Measurements from ENCODE around the gene TMEM184C. TPM values are rescaled to one million over a fixed set of nuclear protein-coding genes. Genes with fewer than 3 reads are reported as not detected.

Gene TMEM184C
- total RNA-seq, 1 donor from 2014 or later, result 26.5 TPM

DNA sequence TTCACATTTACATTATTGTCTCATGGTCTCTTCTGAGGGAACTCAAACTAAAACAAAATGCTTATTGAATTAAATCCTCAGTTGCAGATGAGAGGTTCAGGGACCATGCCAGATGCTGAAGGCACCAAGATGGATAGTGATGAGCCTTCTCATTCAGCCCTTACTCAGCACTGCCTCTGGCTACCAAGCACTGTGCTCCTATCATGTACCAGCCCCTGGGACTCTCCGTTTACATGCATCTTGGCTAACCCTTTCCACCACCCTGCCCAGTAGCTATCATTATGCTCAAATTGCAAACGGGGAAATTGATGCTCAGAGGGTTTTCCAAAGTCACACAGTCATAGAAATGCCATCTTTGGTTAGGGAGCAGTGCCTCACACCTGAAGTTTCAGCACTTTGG lies 22.6 kb upstream of the TMEM184C start:
- no peak for ATAC-seq (ENCODE audit: poor library complexity)
- intact Hi-C loops (cut with DNase I), result loop anchor here (5.0 kb wide), 1 partner anchor 432 kb away; no protein-coding TSS in a partner anchor
- DNase-seq, result no peak

- ATAC-seq (ENCODE audit: poor library complexity), result no peak
- intact Hi-C loops (cut with DNase I), result no loop called here
- DNase-seq, result no peak
Measured at GRCh38 chr4:147596377-147596776, 20.8 kb upstream of the TMEM184C start.

DNA sequence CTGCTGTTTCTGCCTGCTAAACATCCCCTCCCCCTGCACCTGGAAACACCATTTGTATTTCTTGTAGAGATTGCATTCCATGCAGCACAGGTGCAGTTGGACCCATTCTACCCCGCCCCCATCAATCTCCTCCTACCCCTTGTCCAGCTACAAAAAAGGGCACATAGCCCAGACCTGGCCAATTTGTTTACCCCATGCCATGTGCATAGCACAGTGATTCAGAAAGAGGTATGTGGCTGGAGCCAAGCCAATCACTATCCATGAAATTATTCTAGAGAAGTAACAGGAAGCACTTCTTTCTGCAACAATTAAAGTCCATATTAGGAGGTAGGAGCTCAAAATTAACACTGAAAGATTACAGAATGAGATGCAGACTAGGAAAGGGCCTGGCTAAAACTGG lies 20.2 kb upstream of the TMEM184C start:
- no peak for DNase-seq
- intact Hi-C loops (cut with DNase I), result no loop called here
- no peak for ATAC-seq (ENCODE audit: poor library complexity)

DNA sequence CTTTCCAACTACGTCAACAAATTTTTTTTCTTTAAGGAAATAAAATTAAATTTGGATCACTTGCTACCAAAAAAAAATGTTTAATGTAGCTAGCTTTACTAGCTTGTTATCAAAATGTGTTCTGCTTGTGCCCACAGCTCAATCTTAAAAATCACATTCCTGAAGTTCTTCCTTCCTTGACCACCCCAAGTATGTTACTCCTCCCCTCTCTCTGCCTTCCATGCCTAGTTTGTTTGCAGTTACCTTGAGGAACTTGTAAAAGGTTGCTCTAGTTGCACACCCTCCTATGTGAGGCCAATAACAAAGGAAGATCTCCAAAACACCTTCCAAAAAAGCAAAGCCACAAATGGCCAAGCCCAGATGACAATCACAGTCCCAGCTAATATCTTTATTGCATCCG lies 19.6 kb upstream of the TMEM184C start:
- intact Hi-C loops (cut with DNase I), result no loop called here
- no peak for DNase-seq
- no peak for ATAC-seq (ENCODE audit: poor library complexity)

- no peak for DNase-seq
- intact Hi-C loops (cut with DNase I), result no loop called here
- no peak for ATAC-seq (ENCODE audit: poor library complexity)
Measured at GRCh38 chr4:147599206-147599605, 18.0 kb upstream of the TMEM184C start.

GRCh38 chr4:147599769-147600168 lies 17.4 kb upstream of the TMEM184C start:
- intact Hi-C loops (cut with DNase I), result no loop called here
- DNase-seq (no peak), ATAC-seq (ENCODE audit: poor library complexity) (no peak)

- intact Hi-C loops (cut with DNase I), result no loop called here
- no peak for DNase-seq
- ATAC-seq (ENCODE audit: poor library complexity), result no peak
Measured at GRCh38 chr4:147605499-147605898, 11.7 kb upstream of the TMEM184C start.

- intact Hi-C loops (cut with DNase I), result no loop called here
- DNase-seq, result no peak
- no peak for ATAC-seq (ENCODE audit: poor library complexity)
Measured at GRCh38 chr4:147607471-147607870, 9.7 kb upstream of the TMEM184C start.

DNA sequence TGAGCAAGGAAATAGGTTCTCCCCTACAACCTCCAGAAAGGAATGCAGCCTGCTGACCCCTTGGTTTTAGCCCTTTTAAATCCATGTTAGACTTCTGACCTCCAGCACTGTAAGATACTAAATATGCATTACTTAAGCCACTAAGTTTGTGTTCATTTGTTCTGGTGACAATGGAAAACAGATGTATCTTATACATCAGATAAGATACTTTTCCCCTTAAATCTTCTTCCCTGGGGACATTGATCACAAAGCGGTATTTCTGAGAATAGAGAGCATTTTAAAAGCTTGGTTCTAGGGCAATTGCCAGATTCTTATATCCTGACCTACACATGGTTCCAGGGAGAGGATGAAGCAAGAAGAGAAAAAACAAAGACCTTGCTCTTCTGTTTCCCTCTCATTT lies 6.5 kb upstream of the TMEM184C start:
- intact Hi-C loops (cut with DNase I), result no loop called here
- no peak for DNase-seq

GRCh38 chr4:147616849-147617172 lies 386 bp upstream of the TMEM184C start:
- intact Hi-C loops (cut with DNase I), result no loop called here
- no peak for DNase-seq
- ATAC-seq (ENCODE audit: poor library complexity), result peak; percentile 24

More for the DNA sequence above, 6.5 kb upstream of the TMEM184C start:
- no peak for ATAC-seq (ENCODE audit: poor library complexity)

- no peak for ATAC-seq (ENCODE audit: poor library complexity)
- intact Hi-C loops (cut with DNase I), result no loop called here
- DNase-seq, result no peak
Measured at GRCh38 chr4:147617841-147618691, 869 bp downstream of the TMEM184C start.

DNA sequence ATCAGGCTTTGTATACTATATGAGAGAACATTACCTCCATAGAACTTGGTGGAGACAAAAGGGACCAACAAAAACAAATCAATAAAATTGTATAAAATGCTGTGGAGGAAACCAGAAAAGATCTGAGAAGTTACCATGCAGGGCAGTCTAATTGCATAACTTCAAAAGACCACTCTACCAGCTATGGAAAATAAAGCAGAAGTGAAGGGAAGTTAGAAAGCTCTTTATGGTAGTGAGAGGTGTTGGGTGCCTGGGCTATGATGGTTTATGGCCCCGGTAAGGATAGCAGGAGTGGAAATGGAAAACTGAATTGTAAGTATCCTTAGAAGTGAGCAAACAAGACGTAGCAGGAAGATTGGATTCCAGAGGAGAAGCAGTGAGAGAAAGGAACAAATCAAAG lies 3.1 kb downstream of the TMEM184C start:
- intact Hi-C loops (cut with DNase I), result no loop called here
- no peak for DNase-seq
- no peak for ATAC-seq (ENCODE audit: poor library complexity)

GRCh38 chr4:147625733-147626132 lies 8.5 kb downstream of the TMEM184C start:
- intact Hi-C loops (cut with DNase I), result no loop called here
- DNase-seq, result no peak
- ATAC-seq (ENCODE audit: poor library complexity), result no peak

- ATAC-seq (ENCODE audit: poor library complexity), result no peak
- DNase-seq, result no peak
- intact Hi-C loops (cut with DNase I), result no loop called here
Measured at GRCh38 chr4:147626903-147627302, 9.7 kb downstream of the TMEM184C start.

GRCh38 chr4:147628415-147628814 lies 11.2 kb downstream of the TMEM184C start:
- ATAC-seq (ENCODE audit: poor library complexity) (no peak), DNase-seq (no peak)
- intact Hi-C loops (cut with DNase I), result no loop called here

GRCh38 chr4:147629783-147630730 lies 12.9 kb downstream of the TMEM184C start:
- DNase-seq (no peak), ATAC-seq (ENCODE audit: poor library complexity) (no peak)
- intact Hi-C loops (cut with DNase I), result no loop called here

- intact Hi-C loops (cut with DNase I), result no loop called here
- ATAC-seq (ENCODE audit: poor library complexity), result no peak
Measured at GRCh38 chr4:147633113-147633512, 15.9 kb downstream of the TMEM184C start.

GRCh38 chr4:147633643-147634042 lies 16.4 kb downstream of the TMEM184C start:
- ATAC-seq (ENCODE audit: poor library complexity) (no peak), DNase-seq (no peak)
- intact Hi-C loops (cut with DNase I), result no loop called here

More at GRCh38 chr4:147633113-147633512, 15.9 kb downstream of the TMEM184C start:
- no peak for DNase-seq

GRCh38 chr4:147635348-147635747 lies 18.2 kb downstream of the TMEM184C start:
- DNase-seq (no peak), ATAC-seq (ENCODE audit: poor library complexity) (no peak)
- intact Hi-C loops (cut with DNase I), result no loop called here

- intact Hi-C loops (cut with DNase I), result no loop called here
- DNase-seq (no peak), ATAC-seq (ENCODE audit: poor library complexity) (no peak)
Measured at GRCh38 chr4:147638365-147638764, 21.2 kb downstream of the TMEM184C start.
